Right forelimb (tissue), 1 donor: ENCODE results near the gene UBE2G1.
"Not testable (repeated sequence)": the region's sequence is repeated elsewhere in the genome, so short reads cannot be mapped to it uniquely, and the experiment has no call there.

Source experiments
- DNase-seq: peaks from one replicate; pipeline ENCODE4 v3.0.0-alpha.2; 2018

Gene UBE2G1

DNA sequence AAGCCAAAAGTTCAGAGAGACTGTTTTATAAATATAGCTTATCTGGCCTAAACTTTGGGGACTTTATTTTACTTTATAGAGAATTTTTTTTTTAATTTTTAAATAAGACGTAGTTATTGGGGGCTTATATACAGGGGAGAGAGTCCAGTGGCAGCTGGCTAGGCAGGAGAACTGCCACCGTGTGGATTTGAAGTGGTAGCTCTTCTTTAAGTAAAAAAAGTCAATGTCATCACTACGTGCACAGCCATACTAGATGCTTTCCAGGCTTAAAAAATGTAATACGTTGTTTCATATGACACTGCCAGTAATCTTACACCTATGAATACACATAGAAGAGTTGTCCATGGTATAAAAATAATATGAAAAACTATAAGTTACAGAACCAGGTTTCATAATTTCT, 70.8 kb downstream of the UBE2G1 start:
- DNase-seq, result no peak

DNA sequence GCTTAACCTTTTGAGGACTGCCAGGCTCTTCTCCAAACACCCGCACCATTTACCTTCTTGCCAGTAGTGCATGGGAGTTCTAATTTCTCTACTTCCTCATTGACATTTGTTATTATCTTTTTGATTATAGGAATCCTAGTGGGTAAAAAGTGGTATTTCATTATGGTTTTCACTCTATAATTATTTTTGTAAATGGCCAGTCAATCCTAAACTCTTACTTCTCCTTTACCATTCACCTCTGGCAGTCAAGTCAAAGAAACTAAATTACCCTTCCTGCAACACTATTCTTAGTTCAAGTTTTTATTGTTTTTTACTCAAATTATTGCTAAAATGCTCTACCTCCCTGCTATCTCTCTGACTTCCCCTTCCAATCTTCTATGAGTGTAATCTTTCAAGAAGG, 72.9 kb downstream of the UBE2G1 start:
- DNase-seq, result no peak

DNA sequence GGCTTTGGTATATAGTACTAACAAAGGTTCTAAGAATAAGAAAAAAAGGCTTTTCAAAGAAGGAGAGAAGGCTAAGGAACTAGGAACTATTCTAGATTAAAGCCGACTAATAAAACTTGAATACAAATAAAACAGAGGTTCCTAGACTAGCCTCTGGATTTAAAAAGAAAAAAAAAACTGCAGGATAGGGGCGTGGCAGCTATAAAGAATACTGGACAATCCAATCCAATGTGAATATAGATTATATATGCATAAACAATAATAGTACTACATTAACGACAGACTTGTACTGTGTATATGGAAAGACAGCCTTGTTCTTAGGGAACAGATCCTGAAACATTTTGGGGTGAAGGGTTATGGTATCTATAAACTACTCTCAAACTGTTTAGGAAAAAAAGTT, 78.8 kb downstream of the UBE2G1 start:
- no peak for DNase-seq

DNA sequence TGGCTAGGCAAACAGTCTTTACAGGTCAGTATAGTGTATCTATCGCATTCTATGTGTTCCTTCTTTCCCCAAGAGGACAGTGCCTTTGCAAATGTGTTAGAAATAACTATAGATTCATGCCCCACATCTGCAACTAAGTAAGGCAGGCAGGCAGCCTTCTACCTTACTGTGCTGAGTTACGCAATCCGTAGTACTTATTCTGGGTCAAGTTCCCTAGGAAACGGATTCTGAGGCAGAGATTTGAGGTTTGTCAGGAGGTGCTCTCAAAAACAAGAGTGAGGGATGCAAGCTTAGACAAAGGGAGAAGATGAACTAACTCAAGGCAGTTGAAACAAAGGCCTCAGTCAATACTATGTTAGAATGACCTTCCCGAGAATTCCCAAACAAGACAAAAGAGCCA, 90.0 kb downstream of the UBE2G1 start:
- DNase-seq, result no peak

DNA sequence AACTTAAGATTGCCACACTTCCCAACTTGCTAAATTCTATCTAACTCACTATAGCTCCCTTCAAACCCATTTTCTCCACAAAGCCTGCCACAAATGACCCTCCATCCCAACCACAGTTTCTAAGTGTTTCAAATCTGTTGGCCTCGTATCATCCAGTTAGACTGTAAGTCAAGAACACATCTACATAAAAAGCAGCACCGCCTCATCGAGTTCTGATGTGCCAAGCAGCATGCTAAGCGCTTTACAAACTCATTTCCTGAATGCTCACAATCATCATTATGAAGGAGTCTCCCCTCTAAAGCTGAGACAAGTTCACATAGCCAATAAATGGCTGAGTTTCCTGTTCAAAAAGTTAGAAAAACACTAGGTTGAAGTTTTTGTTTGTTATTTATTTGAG, 93.5 kb downstream of the UBE2G1 start:
- no peak for DNase-seq

DNA sequence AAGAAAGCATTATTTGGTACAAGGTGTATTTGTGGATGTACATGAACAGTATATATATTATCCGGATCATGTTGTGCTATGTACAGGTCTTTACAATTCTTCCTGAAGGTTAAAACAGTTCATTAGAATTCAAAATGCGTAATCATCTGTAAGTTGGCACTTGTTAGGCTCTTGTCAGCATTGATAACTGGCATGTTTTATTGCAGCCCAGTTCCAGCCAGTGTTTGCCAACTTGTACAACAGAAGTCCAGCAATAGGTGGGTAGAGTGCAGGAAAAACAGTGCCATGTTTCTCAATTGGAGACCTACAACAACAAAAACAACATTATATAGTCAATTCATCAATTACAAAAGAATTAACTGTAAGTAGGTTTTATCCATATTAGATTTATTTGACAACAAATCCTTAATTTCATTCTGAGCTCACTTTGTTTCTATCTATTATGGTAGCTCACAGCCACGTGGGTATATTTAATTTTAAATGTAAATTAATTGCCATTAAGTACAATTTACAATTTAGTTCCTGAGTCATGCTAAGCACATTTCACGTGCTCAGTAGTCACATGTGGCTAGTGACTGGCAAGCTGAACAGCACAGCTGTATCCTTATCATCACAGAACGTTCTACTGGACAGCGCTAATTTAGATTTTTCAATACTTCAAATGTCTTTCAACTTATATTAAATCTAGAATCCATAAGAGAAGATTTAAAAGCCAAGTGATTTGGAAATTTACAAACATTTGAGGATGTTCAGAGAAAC, 94.1 kb downstream of the UBE2G1 start:
- DNase-seq, result no peak

DNA sequence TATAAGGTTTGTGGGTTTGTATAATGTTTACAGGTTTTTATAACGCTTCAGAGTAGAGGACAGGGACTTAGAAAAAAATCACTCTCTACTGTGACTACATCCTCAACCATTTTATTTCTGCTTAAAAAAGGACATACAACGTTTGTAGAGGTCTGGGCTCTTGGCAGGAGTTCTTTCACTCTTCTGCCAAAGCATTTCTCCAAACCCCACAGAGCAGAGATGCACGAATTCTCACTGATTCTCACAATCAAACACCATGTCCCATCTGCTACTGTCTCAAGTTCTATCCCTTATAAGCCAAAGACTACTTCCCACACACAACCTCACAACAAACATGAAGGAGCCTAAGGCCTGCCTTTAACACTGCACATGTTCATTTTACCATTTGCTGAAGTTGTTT, 95.7 kb downstream of the UBE2G1 start:
- no peak for DNase-seq

DNA sequence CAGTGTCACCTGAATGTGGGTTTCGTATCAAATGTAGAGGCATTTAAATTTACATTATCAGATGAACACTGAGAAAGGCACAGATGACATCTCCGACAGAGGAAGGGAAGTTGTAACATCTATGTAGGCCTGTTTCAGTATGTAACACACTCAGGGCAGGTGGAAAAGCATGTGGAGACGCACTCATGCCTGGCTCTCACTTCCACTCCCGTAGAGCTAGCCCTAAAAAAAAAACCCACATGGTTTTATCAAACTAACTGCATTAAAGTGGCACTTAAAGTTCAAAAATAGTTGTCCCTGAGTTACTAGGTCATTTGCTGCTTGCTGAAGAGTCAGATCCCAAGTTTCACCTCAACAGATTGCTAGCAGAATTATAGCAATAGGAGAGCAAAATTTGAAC, 96.6 kb downstream of the UBE2G1 start:
- no peak for DNase-seq

DNA sequence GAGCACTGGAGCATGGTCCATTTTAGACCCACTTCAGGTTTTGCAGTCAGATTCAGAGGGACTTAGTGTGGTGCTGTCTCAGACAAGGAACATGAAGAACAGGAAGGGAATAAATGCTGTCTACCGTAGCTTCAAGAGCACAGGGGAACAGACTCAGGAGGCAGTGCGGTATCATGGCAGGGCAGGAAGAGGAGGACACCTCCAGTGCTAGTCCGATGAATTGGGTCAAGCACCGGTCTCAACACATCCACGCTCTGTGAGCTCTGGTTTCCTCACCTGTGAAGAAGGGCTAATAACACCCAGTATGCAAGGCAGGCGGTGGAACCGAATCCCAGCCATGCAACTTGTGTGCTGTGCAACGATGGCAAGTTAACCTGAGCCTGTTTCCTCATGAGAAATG, 99.1 kb downstream of the UBE2G1 start:
- no peak for DNase-seq

DNA sequence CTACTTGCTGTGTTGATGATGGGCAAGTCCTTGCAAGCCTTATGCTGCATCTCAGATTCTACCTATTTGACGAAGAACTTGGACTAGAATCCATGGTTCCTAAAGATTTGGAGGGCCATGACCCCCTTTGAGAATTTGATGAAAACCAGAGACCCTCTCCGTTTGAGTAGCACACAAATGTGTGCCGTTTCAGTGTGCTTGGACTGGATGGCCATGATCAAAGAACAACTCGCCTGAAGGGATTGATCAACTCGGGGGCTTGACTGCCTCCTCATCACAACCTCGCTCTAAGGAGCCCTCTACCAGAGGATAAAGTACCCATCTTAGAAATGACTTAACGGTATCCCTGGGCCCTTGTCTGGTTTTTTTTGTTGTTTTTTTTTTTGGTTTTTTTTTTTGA, 99.9 kb downstream of the UBE2G1 start:
- DNase-seq, result no peak

DNA sequence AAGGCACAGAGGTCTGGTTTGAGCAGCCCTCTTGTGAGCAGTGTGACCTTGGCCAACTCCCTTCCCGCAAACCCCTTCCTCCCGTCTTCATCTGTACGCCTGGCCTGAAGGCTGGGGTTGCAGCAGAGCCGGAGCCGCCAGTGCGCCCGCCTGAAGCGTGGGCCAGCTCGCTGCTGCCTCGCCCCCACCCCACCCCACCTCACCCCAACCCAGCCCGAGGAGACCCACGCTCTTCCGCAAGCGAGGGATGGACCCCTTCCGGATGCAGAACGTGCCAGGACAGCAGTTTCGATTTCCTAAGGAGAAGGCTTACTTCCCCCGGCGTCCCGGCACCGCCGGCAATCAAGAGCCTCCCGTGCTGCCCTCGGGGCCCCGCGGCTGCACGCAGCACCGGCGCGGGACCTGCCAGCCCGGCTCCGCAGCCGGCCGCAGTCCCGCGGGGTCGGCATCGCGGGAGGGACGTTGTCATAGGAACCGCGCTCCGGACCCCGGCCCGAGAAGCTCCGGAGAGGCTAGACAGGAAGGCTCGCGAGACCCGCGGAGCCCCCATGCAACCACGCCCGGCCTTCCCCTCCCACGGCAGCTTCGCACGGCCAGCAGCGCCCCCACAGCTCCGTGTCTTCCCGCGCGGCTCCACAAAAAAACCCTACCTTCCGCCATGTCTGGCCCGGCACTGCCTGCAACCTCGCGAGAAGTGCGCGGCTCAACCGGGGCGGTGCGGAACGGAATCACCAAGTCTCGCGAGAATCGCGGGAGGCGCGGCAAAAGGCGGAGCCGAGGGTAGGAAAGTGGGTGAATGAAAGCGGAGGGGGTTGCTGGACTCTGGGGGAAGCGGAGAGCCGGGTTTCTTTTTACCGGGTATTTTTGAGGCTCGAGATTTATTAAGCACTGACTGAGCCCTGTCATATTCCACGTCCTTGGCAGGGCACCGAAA, 102.9 kb downstream of the UBE2G1 start, which contains the start of gene ANKFY1:
TSS of gene ANKFY1 (minus strand) at position 698 of the 934 bp plus-strand sequence. CDS start at position 660, 38 bp downstream.
- DNase-seq, result peak; percentile 99

DNA sequence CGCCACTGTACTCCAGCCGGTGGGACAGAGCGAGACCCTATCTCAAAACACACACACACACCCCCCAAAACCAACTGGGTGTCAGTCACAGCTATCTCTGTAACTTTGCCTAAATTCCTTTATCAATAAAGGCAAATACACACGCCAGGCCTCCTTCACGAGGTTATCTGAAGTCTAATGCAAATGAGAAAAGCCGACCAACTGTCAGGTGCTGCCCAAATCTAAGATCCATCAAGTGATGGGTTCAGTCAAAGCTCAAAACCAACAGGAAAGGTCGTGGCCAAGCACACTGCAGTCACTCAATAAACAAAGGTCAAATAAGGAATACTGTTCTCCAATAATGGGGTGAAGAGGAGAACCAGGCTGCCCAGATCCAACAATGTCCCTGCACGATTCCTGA, 103.8 kb downstream of the UBE2G1 start:
- DNase-seq, result no peak

DNA sequence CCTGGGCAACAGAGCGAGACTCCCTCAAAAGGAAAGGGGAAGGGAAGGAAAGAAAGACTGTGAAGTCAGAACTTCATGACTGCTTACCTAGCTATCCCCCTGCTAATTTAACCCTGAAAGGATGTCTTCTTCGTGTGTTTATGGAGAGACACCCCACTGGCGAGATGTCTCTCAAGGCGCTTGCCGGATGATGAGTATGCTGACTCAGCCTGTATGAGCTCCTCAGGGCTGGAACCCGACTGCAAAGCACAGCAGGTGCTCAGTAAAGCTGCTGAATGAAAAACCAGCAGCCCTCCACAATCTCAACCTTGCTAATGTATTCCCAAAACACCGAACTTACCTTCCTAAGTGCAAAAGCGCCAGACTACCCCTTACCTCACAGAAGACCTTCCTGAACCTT, 105.0 kb downstream of the UBE2G1 start:
- no peak for DNase-seq

DNA sequence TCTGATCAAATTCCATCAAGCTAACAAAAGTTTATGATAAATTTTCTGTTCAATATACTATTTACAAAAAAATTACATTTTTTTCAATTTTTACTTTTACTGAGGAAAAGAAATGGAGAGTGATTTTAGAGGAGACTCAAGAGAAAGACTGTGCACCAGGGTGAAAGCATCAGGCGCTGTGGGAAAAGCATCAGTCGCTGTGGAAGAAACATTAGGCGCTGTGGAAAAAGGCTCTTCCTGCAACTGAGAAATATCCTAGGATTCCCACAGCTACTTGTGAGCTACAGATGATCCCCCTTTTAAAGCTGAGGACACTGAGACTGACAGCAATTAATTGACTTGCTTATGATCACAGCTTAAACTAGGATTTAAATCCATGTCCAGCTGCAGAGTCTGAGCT, 107.6 kb downstream of the UBE2G1 start:
- no peak for DNase-seq

DNA sequence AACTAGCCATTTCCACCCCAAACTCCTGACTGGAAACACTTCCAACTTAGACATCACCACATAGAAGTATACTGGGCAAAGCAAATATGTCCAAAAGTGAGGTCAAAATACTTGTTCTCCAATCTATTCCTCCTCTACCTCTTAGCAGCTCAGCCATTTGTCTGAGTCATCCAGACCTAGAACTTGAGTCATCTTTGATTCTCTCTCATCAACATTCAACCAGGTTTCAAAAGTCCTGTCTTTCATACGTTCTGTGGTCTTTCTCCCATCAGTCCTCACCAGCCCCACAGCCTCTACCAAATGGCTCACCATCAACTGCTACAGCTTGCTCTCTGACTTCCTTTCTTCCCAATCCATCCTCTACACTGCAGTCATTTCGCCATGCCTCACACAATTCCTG, 109.5 kb downstream of the UBE2G1 start:
- no peak for DNase-seq

DNA sequence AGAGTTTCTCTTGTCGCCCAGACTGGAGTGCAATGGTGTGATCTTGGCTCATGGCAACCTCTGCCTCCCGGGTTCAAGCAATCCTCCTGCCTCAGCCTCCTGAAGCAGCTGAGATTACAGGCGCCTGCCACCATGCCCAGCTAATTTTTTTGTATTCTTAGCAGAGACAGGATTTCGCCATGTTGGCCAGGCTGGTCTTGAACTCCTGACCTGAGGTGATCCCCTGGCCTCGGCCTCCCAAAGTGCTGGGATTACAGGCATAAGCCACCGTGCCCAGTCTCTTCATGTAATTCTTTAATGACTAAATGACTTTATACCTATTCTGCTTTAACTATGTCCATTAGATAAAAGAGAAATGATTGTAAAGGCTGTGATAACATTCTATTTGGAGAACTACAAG, 111.2 kb downstream of the UBE2G1 start:
- DNase-seq, result not testable (repeated sequence)

DNA sequence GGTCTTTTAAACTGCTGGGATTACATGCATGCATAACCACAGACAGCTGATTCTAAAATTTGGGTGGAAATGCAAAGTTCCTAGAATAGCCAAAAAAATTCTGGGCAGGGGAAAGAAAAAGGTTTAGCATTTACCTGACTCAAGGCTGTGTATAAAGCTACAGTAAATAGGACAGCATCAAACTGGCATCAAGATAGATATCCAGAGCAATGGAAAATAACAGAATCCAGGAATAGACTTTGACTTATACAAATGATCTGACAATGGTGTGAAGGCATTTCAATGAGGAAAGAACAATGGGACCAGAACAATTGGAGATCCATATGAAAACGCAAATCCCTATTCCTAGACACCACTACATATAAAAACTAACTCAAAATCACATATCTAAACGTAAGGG, 115.6 kb downstream of the UBE2G1 start:
- no peak for DNase-seq

DNA sequence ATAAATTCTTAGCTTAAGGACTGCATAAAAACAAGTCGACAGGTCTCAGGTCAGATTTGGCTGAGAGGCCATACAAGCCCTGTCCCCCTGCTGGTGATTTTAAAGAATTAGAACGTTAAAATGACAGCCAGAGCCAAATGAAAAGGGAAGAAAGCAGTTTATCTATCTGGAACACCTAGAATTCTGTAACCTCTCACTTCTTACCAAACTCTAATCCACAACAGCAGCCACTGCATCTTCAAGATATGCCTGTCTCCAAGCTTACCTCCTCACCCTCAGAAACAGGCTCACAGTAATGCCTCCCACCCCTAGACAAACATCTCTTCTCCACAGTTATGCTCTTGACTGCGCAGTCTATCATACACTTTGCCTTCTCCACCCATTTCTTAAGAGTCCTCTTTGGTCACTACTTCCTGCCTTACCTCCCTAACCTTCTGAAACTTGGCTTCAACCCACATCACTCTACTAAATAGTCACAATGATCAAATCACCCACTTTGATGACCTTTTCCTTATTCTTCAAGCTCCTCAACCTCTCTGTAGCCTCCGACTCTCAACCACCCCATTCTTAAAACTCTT, 116.9 kb downstream of the UBE2G1 start:
- DNase-seq, result no peak

DNA sequence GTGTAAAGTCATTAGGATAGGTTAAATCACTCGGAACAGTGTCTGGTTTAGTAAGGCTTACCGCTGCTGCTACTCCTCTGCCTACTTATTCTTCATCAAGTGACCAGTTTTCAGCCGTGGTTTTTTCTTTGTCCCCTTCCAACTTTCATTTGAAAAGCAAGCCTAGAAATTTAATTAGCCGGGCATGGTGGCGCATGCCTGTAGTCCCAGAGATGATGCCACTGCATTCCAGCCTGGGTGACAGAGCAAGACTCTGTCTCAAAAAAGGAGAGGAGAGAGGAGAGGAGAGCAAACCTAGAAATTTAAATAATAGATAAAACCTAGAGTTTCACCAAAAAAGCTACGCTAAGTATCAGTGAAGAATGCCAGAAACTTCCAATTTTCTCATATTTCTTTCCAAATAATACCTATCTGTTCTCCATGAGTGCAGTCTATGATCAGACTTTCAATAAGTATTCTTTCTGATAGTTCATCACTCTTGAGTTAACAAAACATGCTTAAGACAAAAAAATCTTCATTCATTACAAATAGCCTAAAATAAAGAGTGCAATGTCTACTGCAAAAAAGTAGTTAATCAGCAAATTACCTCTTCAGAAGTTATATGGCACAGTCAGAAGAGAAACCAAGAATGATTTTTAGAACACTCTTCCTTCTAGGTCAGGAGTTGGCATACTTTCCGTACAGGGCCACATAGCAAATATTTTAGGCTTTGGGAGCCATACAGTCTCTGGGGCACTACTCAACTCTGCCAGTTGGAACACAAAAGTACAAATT, 117.8 kb downstream of the UBE2G1 start:
- no peak for DNase-seq

DNA sequence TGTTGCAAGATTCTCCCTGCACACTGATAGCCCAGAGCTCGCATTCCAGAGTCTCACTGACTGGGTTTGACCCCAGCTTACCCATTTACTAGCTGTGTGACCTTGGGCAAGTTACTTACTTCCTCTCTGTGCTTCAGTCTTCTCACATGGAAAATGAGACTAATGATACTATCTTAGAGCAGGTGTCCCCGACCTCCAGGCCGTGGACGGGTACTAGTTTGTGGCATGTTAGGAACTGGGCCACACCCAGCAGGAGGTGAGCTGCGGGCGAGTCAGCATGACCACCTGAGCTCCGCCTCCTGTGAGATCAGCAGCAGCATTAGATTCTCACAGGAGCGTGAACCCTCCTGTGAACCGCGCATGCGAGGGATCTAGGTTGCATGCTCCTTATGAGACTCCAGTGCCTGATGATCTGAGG, 118.5 kb downstream of the UBE2G1 start:
- DNase-seq, result no peak

DNA sequence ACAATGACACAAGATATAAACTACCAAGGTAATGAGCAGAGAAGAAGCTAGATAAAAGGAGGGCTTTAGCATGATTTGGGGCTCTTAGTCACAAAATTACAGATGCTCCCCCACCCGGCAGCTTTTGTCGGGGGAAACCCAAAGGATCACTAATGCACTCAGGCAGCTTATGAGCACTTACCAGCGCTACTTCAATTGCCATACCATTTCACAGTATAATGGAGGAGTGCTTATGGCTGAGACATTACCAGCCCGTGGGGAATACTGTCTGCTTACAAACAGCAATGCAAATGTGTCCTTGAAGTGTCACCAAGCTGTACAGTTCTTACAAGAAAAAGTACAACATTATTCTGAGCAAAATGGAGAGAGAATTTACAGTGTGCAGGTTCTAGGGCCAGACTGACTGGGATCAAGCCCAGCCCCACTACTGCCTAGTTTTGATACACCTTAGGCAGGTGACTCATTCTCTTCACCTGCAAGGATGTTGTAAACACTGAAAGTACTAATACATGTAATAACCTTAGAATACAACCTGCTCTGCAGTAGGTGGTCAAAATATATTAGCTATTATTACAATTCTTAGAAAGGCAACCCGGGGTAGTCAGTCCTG, 119.0 kb downstream of the UBE2G1 start:
- no peak for DNase-seq

DNA sequence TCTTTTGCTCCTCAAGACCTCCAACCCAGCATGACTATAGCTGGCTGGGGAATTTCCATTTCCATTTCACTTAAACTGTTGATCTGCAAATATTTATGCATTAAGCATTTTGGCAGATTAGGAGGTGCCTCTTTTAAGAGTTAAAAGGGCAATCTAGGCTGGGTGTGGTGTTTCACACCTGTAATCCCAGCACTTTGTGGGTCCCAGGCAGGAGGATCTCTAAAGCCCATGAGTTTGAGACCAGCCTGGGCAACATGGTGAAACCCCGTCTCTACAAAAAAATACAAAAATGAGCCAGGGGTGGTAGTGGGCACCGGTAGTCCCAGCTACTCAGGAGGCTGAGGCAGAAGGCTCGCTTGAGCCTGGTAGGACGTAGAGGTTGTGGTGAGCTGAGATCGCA, 119.8 kb downstream of the UBE2G1 start:
- DNase-seq, result no peak
